NCI-H460 (cell line): Measurements from ENCODE around the gene OR51B5. TPM values are rescaled to one million over a fixed set of nuclear protein-coding genes. Genes with fewer than 3 reads are reported as not detected.
"Not testable (repeated sequence)": the region's sequence is repeated elsewhere in the genome, so short reads cannot be mapped to it uniquely, and the experiment has no call there.

Experiments
- DNase-seq: peaks from one replicate; pipeline ENCODE4 v3.0.0-alpha.2; 2016; ENCODE audit warnings: low read depth; ENCODE audit errors: extremely low read depth
- small RNA-seq, 2 experiments: library from RNA; depleted of rRNA; stranded (forward); fragments of <200 nt; gene quantifications; one replicate each; pipeline ENCODE3, GENCODE V24; 2014
- total RNA-seq: library from RNA; depleted of rRNA; stranded (reverse); fragments of >200 nt; shearing (Covaris generic); gene quantifications from 2 replicates; pipeline ENCODE4 v1.2.3, GENCODE V29; 2014; rRNA removed

The OR51B5 gene
- total RNA-seq, 1 experiment from 2014 or later = not detected

DNA sequence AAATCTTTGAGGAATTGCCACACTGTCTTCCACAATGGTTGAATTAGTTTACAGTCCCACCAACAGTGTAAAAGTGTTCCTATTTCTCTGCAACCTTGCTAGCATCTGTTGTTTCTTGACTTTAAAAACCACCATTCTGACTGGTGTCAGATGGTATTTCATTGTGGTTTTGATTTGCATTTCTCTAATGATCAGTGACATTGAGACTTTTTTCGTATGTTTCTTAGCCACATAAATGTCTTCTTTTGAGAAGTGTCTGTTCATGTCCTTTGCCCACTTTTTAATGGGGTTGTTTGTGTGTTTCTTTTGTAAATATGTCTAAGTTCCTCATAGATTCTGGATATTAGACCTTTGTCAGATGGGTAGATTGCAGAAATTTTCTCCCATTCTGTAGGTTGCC is 6.1 kb downstream of the OR51B5 start:
- not testable (repeated sequence) for DNase-seq

DNA sequence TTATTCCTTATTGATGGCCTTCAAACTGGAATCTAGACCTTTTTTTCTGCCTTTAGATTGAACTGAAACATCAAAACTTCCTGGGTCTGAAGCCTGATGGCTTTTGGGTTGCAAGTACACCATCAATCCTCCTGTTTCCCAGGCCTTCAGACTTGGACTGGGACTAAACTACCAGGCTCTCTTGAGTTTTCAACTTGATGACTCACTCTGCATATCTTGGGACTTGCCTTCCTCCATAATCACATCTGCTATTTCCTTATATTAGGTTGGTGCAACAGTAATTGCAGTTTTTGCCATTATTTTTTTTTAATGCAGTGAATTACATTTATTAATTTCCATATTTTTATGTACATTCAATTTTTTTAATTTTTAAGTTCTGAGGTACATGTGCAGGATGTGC is 7.0 kb downstream of the OR51B5 start:
- no peak for DNase-seq

DNA sequence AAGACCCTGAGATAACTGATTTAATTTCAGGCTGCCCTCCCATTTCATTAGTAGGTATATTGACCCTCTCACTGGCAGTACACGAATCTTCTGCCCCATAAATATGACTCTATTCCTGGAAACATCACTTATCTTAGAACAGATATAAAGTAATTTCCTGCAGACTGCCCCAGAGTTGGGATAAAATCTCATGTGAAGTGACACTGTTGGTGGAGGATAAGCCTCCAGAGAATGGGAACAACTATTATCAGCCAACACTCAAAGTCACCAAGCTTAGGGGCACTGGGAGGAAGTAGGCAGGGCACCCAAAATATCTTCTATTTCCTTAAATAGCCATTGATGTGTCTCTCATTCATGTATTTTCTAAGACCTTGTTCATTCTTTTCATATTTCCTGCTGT is 8.2 kb downstream of the OR51B5 start:
- DNase-seq = no peak

DNA sequence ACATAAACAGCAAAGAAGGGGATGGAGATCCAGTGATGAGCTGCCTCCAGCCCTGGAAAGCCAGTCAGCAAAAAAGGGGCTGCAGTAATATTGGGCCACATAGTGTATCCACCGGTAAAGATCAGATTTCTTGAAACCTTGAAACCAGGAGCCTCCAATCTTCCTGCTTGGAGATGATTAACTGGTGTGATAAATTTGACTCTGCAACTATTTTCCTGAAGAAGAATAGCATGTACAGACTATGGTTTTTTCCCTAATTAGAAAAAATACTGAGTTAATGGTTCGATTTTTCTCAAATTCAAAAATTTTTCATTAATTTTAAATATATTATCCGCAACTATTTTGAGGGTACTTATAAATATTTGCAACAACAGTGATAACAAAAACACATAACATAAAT is 19.1 kb downstream of the OR51B5 start, which contains the start of gene OR51B2:
TSS of gene OR51B2 (minus strand) at position 101 of the 400 bp plus-strand sequence. CDS start at position 101, 0 bp downstream.
- no peak for DNase-seq

DNA sequence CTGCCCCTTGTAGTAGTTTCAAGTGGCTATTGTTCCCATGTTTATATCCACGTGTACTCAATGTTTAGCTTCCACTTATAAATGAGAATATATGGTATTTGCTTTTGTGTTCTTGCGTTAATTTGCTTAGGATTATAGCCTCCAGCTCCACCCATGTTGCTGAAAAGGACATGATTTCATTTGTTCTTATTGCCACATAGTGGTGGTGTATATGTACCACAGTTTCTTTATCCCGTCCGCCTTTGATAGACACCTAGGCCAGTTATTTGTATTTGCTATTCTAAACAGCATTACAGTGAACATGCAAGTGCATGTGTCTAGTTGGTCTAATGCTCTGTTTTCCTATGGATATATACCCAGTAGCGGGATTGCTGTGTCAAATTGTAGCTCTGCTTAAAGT is 26.0 kb downstream of the OR51B5 start:
- no peak for DNase-seq

DNA sequence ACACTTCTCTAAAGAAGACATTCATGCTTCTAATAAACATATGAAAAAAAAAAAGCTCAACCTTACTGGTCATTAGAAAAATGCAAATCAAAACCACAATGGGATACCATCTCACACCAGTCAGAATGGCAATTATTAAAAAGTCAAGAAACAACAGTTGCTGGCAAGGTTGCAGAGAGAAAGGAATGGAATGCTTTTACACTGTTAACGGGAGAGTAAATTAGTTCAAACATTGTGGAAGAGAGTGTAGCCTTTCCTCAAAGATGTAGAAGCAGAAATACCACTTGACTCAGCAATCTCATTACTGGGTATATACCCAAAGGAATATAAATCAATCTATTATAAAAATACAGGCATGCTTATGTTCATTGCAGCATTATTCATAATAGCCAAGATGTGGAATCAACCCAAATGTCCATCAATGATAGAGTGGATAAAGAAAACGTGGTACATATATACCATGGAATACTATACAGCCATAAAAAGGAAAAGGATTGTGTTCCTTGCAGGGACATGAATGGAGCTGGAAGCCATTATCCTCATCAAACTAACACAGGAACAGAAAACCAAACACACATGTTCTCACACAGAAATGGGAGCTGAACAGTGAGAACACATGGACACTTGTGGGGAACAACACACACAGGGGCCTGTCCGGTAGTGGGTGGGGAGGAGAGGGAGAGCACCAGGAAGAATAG is 29.8 kb downstream of the OR51B5 start:
- not testable (repeated sequence) for DNase-seq

DNA sequence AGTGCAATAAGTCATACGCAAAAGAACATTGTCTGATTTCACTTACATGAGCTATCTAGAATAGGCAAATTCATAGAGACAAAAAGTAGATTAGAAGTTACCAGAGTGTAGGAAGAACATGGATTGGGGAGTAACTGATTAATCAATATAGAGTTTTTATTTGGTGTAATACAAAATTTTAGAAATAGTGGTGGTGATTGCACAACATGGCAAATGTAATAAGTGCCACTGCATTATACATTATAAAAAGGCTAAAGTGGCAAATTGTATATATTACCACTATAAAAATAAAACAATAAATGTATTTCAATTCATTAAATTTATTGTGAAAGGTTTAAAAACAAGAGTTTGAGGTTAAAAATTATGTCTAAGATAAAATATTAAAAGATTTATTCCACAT is 32.9 kb downstream of the OR51B5 start:
- no peak for DNase-seq

DNA sequence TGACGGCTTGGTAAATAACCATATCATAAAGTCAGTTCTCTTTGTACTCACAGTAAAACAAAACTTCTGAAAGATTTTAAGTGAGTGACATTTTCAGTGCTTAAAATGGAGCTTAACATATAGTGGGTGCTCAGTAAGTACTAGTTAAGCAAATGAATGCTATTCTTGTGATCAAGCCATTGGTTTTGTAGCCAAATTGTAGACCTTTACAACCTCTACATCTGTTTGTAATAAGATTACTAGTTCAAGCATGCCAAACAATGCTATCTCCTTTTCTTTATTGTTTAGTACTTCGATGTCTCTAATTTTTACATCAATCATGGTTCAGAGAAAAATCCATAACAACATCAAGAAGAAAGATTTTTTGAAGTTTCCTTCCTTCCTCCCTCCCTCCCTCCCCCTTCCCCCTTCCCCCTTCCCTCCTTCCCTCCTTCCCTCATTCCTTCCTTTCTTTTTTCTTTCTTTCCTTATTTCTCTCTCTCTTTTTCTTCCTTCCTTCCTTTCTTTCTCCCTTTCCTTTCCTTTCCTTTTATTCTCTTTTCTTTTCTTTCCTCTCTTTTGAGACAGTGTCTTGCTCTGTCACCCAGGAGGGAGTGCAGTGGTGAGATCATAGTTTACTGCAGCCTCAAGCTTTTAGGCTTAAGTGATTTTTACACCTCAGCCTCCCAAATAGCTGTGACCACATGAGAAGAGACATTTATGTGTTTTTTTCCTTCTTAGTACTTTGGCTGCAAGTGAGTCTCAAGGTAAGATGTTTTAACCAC is 35.9 kb downstream of the OR51B5 start:
- no peak for DNase-seq

DNA sequence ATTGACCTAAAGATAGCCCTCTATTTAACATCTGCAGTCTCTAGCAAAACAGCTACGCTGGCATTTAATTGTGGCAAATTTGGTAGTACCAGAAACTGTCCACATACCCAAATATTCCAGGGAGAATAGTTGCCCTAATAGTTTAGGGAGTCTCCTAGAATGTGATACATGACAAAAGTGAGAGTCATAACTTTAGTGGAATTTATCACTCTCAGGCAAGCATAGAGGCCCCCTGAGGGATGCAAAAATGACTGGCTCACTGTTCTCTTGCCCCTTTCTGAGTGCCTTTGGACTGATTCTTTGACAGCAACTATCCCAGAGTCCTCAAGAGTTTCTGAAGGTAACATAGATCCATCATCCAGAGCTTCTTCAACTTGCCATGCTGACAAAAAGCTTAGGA is 39.3 kb downstream of the OR51B5 start:
- DNase-seq = no peak

DNA sequence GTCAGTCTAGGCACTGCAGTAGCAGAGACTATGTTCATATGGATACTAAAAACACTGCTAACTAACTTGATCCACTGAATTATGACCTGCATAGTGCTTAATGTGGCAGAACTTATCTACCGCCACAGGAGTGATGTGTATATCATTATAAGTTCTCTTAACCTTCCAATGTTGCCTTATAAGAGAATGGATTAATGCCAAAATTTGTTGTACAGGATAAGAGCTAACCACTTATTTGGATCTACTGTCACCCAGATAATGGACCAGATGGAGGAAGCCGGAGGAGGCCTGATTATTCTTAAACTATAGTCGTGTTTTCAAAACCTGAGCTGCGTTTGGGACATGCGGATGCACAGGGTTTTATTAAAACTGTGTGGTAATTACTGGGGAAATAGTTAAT is 39.7 kb downstream of the OR51B5 start:
- no peak for DNase-seq

DNA sequence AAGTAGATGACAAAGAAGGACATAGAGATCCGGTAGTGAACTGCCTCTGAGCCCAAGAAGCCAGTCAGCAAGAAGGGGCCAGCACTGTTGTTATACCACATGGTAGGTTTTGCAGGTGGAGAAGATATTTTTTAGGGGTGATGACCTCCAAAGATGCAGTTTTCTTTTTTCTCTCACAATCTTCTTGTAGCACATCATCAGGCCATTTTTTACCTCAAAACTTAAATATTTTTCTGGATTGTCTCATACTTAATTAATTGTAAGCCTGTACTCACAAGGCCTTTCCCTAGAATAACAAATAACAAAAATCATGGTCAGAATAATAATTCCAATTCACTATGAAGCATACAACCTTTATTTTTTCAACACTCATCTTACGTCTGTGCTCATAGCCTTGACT is 41.5 kb downstream of the OR51B5 start, which contains the start of gene OR51B4:
TSS of gene OR51B4 (minus strand) at position 101 of the 400 bp plus-strand sequence. CDS start at position 101, 0 bp downstream.
- DNase-seq = no peak

DNA sequence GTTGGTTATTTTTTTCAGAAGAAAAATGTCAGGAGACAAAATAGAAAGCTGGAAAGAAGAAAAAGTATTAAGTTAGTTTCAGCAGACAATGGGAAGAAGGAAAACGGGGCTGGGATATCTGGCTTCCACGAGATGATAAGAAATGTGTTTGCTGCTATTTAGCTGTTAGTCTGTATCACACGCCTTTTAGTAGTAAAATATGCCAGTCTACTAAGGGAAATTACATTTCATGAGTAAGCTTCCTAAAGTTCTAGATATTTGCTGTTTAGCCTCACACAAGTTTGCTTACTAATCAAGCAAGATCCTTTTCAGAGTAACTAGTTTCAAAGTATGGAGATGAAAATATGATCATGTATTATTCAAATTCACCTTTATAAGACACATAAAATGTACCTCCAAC is 43.1 kb downstream of the OR51B5 start:
- DNase-seq = no peak

DNA sequence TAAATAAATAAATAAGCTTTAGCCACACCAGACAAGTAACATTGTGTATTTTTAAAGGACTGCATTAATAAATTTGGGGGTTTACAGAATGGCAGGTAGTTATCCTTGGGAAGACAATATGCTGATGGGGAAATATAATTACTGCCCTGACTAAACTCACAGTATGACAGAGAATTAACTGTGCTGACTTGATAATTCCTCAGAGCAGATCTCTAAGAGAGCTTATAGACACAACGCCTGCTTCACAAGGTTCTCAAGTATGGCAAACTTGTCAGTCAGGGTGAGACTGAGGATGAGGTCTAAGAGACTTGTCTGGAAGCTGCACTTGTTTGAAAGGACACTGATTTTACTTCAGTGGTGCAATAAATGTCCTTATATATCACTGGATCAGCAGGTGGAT is 44.9 kb downstream of the OR51B5 start:
- DNase-seq = no peak

DNA sequence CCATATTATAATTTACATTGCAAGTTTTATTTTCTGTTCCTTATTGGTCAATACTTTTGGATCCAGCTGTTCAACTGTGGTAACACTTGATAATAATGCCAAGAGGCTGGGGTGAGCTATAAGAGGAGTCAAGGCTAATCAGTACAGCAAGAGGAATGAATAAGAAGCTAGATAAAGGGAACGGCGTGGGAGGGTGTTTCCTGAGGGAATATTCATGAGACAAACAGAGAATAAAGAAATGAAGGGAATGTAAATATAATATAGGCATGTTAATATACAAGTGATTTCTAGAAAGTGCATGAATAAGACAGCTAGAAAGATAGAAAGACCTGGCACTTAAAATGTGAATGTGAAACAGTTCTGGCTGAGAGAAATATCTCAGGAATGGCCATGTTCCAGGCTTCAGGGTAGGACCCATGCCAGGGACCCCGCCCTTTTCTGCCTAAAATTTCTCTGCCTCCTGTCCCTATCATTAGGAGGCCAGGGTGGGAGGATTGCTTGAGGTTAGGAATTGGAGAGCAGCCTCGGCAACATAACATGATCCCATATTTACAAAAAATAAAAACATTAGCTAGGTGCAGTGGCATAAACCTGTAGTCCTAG is 45.5 kb downstream of the OR51B5 start:
- no peak for DNase-seq

DNA sequence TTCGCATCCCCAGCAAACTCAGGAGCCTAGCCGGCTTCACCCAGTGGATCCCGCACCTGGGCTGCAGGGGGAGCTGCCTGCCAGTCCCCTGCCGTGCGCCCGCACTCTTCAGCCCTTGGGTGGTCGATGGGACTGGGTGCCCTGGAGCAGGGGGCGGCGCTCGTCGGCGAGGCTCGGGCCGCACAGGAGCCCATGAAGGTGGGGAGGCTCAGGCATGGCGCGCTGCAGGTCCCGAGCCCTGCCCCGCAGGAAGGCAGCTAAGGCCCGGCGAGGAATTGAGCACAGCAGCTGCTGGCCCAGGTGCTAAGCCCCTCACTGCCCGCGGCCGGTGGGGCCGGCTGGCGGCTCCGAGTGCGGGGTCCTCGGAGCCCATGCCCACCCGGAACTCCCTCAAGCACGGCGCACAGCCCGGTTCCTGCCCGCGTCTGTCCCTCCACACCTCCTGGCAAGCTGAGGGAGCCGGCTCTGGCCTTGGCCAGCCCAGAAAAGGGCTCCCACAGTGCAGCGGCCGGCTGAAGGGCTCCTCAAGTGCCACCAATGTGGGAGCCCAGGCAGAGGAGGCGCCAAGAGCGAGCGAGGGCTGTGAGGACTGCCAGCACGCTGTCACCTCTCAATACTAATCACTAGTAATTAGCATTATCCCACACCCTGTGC is 48.9 kb downstream of the OR51B5 start:
- DNase-seq = not testable (repeated sequence)

DNA sequence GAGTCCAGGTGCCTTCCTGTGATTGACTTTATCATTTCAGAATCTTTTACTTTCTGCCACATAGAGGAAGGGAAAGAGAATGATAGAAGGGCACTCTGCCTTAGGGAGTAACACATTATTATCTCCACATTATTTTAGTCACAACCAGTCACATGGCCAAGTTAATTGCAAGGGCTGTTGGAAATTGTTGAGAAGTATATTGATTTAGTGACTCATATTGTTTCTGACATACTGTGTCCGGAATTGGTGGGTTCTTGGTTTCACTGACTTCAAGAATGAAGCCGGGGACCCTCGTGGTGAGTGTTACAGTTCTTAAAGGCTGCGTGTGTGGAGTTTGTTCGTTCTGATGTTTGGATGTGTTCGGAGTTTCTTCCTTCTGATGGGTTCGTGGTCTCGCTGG is 50.3 kb downstream of the OR51B5 start:
- no peak for DNase-seq

Small RNA genes within 50 kb of the gene (small RNA-seq; reads per million reads assigned to genes)
- gene AC104389.3 = 0 reads per million in 2 experiments

Other genes starting within 250 kb of the OR51B5 start
- not detected in 2 replicates for gene OR52A5, start 205.2 kb downstream of the OR51B5 start, total RNA-seq
- not detected in 2 replicates for gene OR52A1, start 188.8 kb downstream of the OR51B5 start, total RNA-seq
- gene OR51V1, start 142.8 kb downstream of the OR51B5 start, total RNA-seq = not detected in 2 replicates
- gene HBB, start 116.5 kb downstream of the OR51B5 start, total RNA-seq = not detected in 2 replicates
- gene HBD, start 109.0 kb downstream of the OR51B5 start, total RNA-seq = not detected in 2 replicates
- gene HBG1, start 93.7 kb downstream of the OR51B5 start, total RNA-seq = not detected in 2 replicates
- gene HBG2, start 88.7 kb downstream of the OR51B5 start, total RNA-seq = not detected in 2 replicates
- gene HBE1, start 73.6 kb downstream of the OR51B5 start, total RNA-seq = 0.29 and 1.2 TPM in 2 replicates
- not detected in 2 replicates for gene OR51B4, start 41.6 kb downstream of the OR51B5 start, total RNA-seq
- not detected in 2 replicates for gene OR51B2, start 19.2 kb downstream of the OR51B5 start, total RNA-seq
- gene OR51B6, start 8.0 kb upstream of the OR51B5 start, total RNA-seq = not detected in 2 replicates
- not detected in 2 replicates for gene OR51M1, start 40.3 kb upstream of the OR51B5 start, total RNA-seq
- gene OR51Q1, start 78.6 kb upstream of the OR51B5 start, total RNA-seq = not detected in 2 replicates
- gene OR51I1, start 98.0 kb upstream of the OR51B5 start, total RNA-seq = not detected in 2 replicates
- gene OR51I2, start 105.8 kb upstream of the OR51B5 start, total RNA-seq = not detected in 2 replicates
- not detected in 2 replicates for gene OR52D1, start 145.2 kb upstream of the OR51B5 start, total RNA-seq
- not detected in 2 replicates for gene UBQLN3, start 166.4 kb upstream of the OR51B5 start, total RNA-seq
- gene UBQLNL, start 173.2 kb upstream of the OR51B5 start, total RNA-seq = not detected in 2 replicates
- not detected in 2 replicates for gene OR52H1, start 205.0 kb upstream of the OR51B5 start, total RNA-seq
- not detected in 2 replicates for gene OR52B6, start 237.4 kb upstream of the OR51B5 start, total RNA-seq